Suprapubic skin (tissue), 4 donors: Measurements from ENCODE around the gene SHROOM3. TPM values are rescaled to one million over a fixed set of nuclear protein-coding genes. Genes with fewer than 3 reads are reported as not detected.

Source experiments
- DNase-seq, 2 donors: peaks; one replicate each; pipeline ENCODE4 v3.0.0-alpha.2; 2019; ENCODE audit warnings: low spot score in 2 of 2
- H3K27ac ChIP-seq: fragments of 200-600 bp; sonication (generic); one replicate; pipeline ENCODE4 v1.5.1; 2019
- H3K27me3 ChIP-seq: fragments of 200-600 bp; sonication (generic); one replicate; pipeline ENCODE4 v1.5.1; 2019
- H3K36me3 ChIP-seq: fragments of 200-600 bp; sonication (generic); one replicate; pipeline ENCODE4 v1.5.1; 2019
- H3K4me1 ChIP-seq: fragments of 200-600 bp; sonication (generic); one replicate; pipeline ENCODE4 v1.5.1; 2019
- H3K4me3 ChIP-seq: fragments of 200-600 bp; sonication (generic); one replicate; pipeline ENCODE4 v1.5.1; 2019; ENCODE audit warnings: mild to moderate bottlenecking
- H3K9me3 ChIP-seq: fragments of 200-600 bp; sonication (generic); one replicate; pipeline ENCODE4 v1.5.1; 2019
- EP300 ChIP-seq: sonication (generic); formaldehyde crosslinking; IDR thresholded peaks from one replicate; pipeline ENCODE4 v1.6.1; 2017; ENCODE audit warnings: antibody characterized with exemption
- POLR2A ChIP-seq, 2 donors: fragments of 450-650 bp; IDR thresholded peaks; one replicate each; pipeline ENCODE4 v1.6.1; 2017; ENCODE audit warnings: antibody characterized with exemption in 2 of 2, mild to moderate bottlenecking in 2 of 2, moderate library complexity in 2 of 2
- POLR2AphosphoS5 ChIP-seq, 3 donors: sonication (generic); formaldehyde crosslinking; IDR thresholded peaks; one replicate each; pipeline ENCODE4 v1.6.1; 2017; ENCODE audit warnings: antibody characterized with exemption in 3 of 3
- WGBS: methylation state at CpG from one replicate; pipeline ENCODE4 v1.1.5; 2018; 5-methylcytosine and 5-hydroxymethylcytosine counted together
- total RNA-seq, 4 donors: library from RNA; depleted of rRNA; stranded (reverse); fragments of >200 nt; gene quantifications; one replicate each; pipeline ENCODE4 v1.1.0, GENCODE V29; 2016
- TF ChIP-seq, protein P1 (sequence below), 2 donors: fragments of 200-600 bp in 1 of 2; fragments of 450-650 bp in 1 of 2; sonication (generic) in 1 of 2; IDR thresholded peaks; one replicate each; pipeline ENCODE4 v1.5.1; 2016 to 2019; ENCODE audit warnings: antibody characterized with exemption in 2 of 2, mild to moderate bottlenecking in 1 of 2, moderate library complexity in 1 of 2

The SHROOM3 gene
- total RNA-seq, 4 donors from 2014 or later = 25.7 to 41.4 (median 29.8) TPM

DNA sequence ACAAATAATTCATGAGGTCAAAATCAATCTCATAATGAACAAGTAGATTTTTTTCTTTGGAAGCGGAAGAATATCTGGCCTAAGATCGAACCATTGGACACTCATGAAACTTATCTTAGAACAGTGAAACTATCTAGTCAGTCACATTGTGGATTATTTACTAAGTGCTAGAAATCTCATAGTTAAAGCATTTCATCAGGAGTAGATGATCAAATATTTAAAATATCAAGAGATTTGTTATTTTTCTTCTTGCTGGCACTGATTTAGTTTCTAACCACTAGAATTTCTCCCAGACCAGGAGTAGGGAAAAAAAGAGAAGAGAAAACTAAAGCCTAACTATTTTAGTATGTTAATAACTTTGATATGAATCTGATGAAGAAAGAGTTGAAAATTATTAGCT is 105.5 kb downstream of the SHROOM3 start:
- no peaks in the 10 kb centered on the region for H3K4me1 ChIP-seq
- H3K36me3 ChIP-seq = no peaks in the 10 kb centered on the region
- H3K27me3 ChIP-seq = no peaks in the 10 kb centered on the region
- no peaks in the 10 kb centered on the region for H3K9me3 ChIP-seq
- WGBS = 86% methylated on average over 2 of the region's 2 CpGs
- H3K4me3 ChIP-seq = no peak overlapping the region
- no peak for DNase-seq
- H3K27ac ChIP-seq = no peak overlapping the region
- TF ChIP-seq EP300 (no peak), POLR2AphosphoS5 (IDR thresholded peaks at IDR 0.05) (no peak)

DNA sequence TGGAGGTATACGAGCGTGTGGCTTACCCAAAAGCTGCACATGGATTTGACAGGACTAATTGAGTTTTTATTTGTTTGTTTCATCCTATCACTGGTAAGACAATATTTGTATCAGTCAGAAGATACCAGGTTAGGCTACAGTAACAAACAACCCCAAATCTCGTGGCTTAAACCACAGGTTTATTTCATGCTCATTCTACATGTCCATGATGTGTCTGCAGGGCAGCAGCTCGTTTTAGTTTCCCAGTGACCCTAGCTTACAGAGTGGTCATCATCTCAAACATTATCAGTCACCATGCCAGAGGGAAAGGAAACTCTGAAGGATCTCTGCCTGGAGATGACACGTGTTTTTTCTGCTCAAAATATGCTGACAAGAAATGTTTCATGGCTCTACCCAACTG is 108.3 kb downstream of the SHROOM3 start:
- H3K36me3 ChIP-seq = no peaks in the 10 kb centered on the region
- no peak overlapping the region for H3K4me3 ChIP-seq
- no peak for TF ChIP-seq POLR2A (IDR thresholded peaks at IDR 0.05)
- TF ChIP-seq, protein P1, sequence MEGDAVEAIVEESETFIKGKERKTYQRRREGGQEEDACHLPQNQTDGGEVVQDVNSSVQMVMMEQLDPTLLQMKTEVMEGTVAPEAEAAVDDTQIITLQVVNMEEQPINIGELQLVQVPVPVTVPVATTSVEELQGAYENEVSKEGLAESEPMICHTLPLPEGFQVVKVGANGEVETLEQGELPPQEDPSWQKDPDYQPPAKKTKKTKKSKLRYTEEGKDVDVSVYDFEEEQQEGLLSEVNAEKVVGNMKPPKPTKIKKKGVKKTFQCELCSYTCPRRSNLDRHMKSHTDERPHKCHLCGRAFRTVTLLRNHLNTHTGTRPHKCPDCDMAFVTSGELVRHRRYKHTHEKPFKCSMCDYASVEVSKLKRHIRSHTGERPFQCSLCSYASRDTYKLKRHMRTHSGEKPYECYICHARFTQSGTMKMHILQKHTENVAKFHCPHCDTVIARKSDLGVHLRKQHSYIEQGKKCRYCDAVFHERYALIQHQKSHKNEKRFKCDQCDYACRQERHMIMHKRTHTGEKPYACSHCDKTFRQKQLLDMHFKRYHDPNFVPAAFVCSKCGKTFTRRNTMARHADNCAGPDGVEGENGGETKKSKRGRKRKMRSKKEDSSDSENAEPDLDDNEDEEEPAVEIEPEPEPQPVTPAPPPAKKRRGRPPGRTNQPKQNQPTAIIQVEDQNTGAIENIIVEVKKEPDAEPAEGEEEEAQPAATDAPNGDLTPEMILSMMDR (IDR thresholded peaks at IDR 0.05) = no peak
- TF ChIP-seq EP300 = no peak
- no peak for TF ChIP-seq POLR2AphosphoS5 (IDR thresholded peaks at IDR 0.05)
- H3K9me3 ChIP-seq = no peaks in the 10 kb centered on the region
- H3K27ac ChIP-seq = no peak overlapping the region
- H3K27me3 ChIP-seq = no peaks in the 10 kb centered on the region
- DNase-seq = no peak
- H3K4me1 ChIP-seq = peaks cover 5% of the 10 kb centered on the region
- 88% methylated on average over 5 of the region's 5 CpGs for WGBS

- H3K27me3 ChIP-seq = no peaks in the 10 kb centered on the region
- H3K9me3 ChIP-seq = no peaks in the 10 kb centered on the region
- TF ChIP-seq, protein P1 (IDR thresholded peaks at IDR 0.05) = no peak
- TF ChIP-seq EP300 (no peak), POLR2AphosphoS5 (IDR thresholded peaks at IDR 0.05) (no peak), POLR2A (IDR thresholded peaks at IDR 0.05) (no peak)
- H3K27ac ChIP-seq = no peak overlapping the region
- H3K4me3 ChIP-seq = no peak overlapping the region
- DNase-seq = no peak
- peaks cover 5% of the 10 kb centered on the region for H3K4me1 ChIP-seq
- WGBS = 89% methylated on average over 2 of the region's 2 CpGs
- no peaks in the 10 kb centered on the region for H3K36me3 ChIP-seq
These were observed 109.7 kb downstream of the SHROOM3 start for GRCh38 chr4:76544725-76545124.

- no peaks in the 10 kb centered on the region for H3K9me3 ChIP-seq
- no peaks in the 10 kb centered on the region for H3K27me3 ChIP-seq
- DNase-seq = no peak
- no peaks in the 10 kb centered on the region for H3K36me3 ChIP-seq
- WGBS = 84% methylated on average over 6 of the region's 6 CpGs
- no peak overlapping the region for H3K27ac ChIP-seq
- H3K4me3 ChIP-seq = no peak overlapping the region
- peaks cover 5% of the 10 kb centered on the region for H3K4me1 ChIP-seq
- TF ChIP-seq POLR2A (IDR thresholded peaks at IDR 0.05) (no peak), POLR2AphosphoS5 (IDR thresholded peaks at IDR 0.05) (no peak), EP300 (no peak)
- TF ChIP-seq, protein P1 (IDR thresholded peaks at IDR 0.05) = no peak
These were observed 110.3 kb downstream of the SHROOM3 start for GRCh38 chr4:76545226-76545884.

DNA sequence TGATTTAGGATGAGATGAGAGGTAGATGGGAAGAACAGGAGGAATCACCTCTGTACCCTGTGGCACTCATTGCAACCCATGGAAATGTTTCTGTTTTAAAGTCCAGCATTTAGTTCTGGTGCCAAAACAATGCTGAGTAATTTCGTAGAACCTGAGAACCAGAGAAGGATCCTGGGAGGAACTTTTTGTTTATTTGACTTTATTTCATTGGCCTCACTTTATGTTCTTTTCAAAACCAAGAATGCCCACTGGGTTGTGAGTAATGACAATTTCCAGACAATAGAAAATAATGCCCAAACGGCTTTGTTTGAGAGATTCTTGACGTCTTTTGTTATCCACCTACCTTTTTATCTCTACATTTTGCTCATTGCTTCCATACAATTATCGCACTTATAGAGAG is 111.3 kb downstream of the SHROOM3 start:
- no peak for DNase-seq
- TF ChIP-seq, protein P1 (IDR thresholded peaks at IDR 0.05) = no peak
- TF ChIP-seq EP300 (no peak), POLR2AphosphoS5 (IDR thresholded peaks at IDR 0.05) (no peak), POLR2A (IDR thresholded peaks at IDR 0.05) (no peak)
- no peaks in the 10 kb centered on the region for H3K9me3 ChIP-seq
- no peaks in the 10 kb centered on the region for H3K27me3 ChIP-seq
- no peaks in the 10 kb centered on the region for H3K36me3 ChIP-seq
- H3K4me3 ChIP-seq = no peak overlapping the region
- peaks cover 5% of the 10 kb centered on the region for H3K4me1 ChIP-seq
- 58% methylated on average over 4 of the region's 4 CpGs for WGBS
- no peak overlapping the region for H3K27ac ChIP-seq
